GM04503 (cell line): ENCODE data around the gene MUC6.

ENCODE experiments used
- DNase-seq: peaks from one replicate; pipeline ENCODE4 v3.0.0-alpha.2; 2012; ENCODE audit warnings: low read depth

The MUC6 gene

DNA sequence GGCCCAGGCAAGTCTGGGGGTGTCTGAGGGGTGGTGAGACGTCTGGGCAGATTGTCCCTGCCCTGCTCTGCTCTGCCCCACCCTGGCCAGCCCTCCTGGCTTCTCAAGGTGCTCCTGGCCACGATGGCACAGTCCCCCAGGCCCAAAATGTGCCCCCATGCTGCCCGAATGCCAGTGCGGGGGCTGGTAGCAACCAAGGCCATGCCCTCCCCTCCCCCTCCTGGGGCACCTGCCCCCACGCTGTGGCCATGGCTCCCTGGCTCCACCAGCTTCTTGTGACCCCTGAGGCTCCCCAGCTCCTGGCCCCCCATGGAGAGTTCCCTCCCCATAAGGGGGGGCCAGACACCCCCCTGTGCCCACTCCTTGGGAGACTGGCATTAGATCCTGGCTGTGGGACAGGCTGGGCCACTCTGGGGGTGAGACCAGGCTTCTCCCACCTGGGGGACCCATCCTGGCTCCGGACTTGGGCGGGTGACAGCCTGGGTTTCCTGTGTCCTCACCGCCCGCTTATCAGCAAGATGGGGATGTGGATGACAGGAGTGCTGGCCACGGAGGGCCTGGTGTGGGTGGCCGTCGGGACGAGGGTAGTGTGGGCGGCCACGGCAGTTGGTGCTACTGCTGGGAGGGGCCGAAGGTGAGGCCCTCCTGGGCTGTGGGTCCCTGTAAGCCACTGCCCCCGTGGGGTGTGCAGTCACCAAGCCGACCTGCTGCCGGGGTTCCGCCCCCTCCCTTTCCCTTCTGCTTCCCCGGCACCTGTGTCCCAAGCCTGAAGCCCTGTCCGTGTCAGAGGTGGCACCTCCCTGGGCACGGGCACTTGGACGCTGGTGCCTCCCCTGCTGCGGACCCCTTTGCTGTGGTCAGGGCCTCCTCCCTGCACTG lies 15.9 kb upstream of the MUC6 start:
- DNase-seq, result no peak

DNA sequence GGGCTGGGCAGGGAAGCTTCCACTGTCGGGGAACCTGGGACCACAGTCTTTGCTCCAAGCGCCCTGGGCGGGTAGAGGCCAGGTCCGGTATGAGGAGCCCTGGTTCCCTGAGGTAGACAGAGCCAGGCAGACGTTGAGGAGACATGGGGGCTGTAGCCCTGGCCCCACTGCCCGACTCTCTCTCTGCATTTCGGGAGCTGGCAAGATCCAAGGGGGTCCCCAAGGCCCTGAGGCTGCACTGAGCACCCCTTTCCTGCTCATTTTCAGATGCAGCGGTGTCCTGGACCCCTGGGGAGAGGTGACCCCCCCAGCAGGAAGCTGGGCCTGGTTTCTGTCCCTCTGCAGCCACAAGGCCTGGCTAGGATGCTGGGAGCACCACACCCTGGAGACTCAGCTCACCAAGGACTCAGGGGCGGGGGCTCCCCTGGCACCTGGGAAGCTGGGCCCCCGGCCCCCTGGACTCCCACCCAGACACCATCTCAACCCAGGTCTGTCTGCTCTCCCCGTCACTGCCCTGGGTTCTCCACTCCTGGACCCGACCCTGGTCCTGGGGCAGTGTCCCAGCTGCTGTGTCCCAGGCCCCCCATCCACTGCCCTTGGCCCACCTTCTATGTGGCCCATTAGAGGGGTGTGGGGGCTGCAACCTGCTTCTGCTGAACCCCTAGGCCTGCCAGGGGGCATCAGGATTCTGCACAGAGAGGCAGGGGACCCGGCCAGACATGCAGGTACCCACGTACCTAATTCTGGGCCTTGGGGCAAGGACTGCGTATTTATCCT lies 15.0 kb upstream of the MUC6 start:
- no peak for DNase-seq

DNA sequence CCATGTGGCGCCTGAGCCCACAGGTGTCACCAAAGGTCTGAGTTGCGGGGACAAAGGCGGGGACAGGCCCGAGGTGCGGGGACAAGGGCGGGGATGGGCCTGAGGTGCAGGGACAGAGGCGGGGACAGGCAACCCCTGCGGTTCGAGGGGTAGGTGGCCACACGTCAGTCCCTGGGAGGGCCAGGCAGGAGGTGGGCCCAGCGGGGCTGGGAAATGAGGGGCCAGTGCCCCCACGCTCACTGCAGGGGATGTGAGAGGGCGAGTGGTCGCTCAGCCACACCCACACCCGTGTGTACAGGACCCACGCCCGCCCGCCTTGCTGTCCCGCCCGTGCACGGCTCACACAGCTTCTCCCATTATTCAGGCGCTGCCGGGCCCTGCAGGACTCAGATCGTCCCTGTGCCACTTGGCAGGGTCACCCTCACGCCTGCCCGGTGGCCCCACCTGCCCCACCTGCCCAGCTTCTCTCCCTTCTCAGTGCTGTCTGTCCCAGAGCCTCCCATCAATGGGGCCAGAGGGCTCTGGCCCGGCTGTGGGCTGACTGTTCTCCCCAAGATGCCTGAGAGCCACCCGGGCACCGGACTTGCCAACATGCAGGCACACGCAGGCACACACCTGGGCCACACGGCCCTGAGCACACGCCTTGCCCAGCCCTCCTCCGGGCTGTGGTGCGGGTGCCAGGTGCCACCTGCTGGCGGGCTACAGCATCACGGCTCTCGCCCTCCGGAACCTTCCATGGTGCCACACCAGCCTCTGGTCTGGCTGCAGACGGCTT lies 14.2 kb upstream of the MUC6 start:
- DNase-seq, result no peak

DNA sequence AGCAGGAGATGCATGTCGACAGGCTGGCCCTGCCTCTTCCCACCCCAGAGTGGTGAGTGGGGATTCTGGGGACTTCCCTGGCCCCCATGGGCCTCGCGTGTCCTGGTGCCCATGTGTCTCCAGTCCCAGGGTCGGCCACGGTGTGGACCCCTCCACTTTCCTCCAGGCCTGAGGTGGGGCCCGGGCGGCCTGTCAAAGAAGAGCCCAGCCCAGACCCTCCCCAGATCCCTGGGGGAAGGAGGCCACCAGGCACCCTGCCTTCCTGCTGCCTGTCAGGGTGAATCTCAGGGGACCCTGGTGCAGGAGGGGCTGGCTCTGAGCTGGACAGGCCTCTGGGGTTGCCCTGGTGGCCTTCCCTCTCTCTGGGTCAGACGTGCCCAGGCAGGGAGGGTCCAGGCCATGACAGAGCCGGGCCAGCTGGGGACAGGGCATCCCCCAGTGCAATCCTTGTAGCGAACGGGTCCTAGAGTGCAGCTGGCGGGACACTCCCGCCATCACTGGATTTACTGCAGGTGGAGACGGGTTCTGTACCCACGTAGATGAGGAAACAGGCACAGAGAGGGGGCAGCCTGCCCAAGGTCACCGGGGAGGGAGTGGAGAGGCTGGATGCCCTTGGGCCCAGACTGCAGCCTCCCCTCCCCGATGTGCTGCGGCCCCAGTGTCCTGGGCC lies 13.5 kb upstream of the MUC6 start:
- no peak for DNase-seq

DNA sequence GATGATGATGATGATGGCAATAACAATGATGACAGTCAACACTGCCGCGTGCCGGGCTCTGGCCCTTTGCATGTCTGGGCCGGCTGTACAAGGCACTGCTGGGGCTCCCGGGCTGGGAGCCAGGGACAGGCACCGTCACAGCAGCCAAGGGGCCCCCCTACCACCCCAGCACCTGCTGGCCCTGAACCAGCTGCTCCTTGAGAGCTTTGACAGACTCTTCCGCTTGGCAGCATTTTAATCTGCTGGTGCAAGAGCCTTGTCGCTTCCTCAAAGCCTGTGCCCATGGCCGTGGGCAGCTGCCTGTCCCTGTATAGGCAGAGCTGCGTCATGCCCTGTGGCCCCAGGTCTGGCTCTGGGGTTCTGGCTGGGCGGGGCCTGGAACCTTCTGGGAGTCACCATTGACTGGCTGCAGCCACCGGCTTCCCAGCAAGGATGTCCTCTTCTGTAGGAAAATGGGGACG lies 12.9 kb upstream of the MUC6 start:
- DNase-seq, result no peak

DNA sequence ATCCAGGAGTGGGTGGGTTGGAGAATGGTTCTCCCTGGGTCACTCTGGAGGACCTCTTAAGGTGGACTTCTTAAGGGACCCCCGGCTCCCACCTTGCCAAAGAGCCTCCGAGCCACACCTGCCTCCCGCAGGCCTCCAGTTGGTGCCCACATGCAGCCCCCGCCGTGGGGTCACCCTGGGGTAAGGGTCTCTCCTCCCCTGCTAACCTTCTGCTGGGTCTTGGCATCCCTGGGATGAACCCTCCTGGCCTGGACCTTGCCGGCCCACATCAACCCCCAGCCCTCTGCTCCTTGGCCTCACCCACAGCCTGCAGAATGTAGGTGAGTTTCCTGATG lies 12.5 kb upstream of the MUC6 start:
- DNase-seq, result no peak

DNA sequence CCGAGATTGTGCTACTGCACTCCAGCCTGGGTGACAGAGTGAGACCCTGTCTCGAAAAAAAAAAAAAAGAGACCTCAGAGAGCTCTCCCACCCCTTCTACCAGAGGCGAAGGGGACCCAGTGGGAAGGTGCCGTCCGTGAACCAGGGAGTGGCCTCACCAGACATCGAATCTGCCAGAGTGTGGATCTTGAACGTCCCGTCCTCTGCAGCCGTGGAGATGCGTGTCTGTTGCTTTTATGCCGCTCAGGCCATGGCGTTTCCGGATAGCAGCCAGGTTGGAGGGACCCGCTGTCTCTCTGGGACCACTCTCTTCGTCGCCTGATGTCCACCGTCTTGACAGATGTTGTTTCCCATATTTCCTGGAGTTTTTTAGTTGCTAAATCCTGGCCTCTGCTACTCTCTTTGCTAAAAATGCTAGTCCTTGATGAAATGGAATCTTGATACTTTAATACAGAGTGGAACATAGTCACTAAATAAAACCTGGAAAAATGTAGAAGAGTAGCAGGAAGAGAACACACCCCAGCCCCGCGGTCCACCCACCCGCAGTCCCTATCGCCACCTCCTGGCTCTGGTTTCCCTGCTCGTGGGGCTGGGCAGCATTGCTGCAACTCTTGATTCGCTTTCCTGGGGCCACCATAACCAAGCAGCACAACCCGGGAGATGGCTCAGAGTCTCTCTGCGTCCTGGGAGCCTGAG lies 12.0 kb upstream of the MUC6 start:
- no peak for DNase-seq

DNA sequence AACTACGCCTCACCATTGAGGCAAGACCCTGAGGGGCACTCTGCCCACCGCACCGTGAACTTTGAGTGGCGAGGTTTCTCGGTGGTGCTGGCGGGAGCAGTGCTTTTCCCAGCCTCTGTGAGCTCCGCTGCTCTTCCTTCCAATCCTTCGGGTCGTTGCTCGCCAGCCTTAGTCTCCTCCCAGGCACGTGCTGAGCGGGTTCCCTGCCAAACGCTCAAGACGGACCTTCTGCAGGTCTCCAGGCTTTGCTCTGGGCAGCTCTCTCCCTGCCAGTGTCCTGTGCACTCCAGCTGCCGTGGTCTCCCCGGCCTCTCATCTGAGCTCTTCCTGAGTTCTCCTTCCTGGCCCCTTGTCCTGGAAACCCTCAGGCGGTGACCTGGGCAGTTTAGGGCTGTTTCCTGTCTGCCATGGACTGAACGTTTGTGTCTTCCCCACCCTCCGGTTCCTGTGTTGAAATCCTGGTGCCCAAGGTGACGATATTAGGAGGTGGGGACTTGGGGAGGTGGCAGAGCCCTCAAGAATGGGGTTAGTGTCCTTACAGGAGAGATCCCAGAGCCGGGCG lies 11.2 kb upstream of the MUC6 start:
- no peak for DNase-seq

DNA sequence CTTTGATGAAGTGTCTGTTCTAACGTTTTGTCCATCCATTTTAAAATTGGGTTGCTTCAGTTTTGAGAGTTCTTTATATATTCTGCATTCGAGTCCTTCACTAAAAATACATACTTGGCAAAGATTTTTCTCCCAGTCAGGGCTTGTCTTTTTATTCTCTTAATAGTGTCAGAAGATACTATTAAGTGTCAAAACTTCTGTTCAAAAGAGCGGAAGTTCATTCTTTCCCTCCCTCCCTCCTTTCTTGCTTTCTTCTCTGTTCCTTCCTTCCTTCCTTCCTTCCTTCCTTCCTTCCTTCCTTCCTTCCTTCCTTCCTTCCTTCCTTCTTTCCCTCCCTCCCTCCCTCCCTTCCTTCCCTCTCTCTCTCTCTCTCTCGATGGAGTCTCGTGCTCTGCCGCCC lies 7.6 kb upstream of the MUC6 start:
- DNase-seq, result no peak

DNA sequence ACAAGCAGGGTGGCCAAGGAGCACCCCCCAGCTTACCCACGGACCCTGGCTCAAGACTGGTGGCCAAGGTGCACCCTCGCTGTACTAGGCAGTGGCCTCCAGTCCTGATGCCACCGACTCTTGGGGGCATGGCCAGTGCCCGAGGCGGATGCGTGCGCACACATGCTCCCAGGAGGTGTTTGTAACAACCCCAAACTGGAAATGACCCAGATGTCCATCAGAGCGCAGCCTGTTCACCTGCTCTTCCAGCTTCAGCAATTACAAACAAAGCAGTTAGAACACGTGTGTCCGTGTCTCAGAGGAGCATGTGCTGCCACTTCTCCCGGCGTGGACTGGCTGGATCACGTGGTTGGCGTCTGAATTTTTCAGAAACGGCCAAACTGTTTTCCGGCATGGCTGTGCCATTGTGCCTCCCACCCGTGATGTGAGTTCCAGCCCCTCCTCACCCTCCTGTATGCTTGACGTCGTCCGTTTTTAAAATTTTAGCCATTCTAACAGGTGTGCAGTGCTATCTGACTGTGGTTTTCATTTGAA lies 7.1 kb upstream of the MUC6 start:
- DNase-seq, result no peak

DNA sequence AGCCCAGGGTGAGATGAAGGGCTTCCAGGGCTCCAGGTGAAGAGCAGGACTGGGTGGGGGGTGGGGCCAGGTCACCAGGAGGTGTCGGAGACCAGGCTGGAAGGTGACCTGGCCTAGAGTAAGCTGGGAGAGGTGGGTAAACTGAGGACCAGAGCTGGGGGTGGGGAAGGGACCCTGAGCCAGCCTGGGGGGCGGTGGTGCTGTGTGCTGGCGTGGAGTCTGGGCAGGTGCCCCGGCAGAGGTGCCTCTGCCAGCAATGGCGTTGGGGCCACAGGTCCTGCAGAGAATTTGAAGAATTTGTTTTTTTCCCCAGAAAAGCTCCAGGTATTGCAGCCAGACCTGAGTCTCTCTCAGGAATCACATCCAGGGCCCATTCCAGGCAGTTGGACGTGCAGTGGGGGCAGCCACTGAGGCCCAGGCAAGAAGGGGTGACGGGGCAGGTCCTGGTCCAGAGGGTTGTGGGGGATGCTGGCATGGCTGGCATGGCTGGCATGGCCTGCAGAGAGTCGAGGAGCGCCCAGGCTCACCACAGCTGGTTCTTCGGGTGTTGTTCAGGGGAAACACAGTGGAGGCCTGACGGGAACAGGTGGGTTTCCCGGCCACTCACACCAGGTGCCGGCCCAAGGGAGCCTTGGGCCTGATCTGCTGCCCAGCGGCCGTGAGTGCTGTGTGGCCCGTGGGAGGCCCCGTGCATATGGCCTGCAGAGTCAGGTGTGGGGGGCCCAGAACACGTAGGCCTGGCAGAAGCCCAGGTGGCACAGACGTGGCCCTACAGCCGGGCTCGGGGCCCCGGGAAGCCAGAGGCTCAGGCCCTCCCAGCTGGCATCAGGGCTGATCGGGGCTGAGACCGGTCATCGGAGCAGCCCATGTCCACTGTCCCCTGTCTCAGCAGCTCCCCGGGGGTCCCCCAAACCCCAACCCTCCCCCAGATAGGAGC lies 6.4 kb upstream of the MUC6 start:
- no peak for DNase-seq

DNA sequence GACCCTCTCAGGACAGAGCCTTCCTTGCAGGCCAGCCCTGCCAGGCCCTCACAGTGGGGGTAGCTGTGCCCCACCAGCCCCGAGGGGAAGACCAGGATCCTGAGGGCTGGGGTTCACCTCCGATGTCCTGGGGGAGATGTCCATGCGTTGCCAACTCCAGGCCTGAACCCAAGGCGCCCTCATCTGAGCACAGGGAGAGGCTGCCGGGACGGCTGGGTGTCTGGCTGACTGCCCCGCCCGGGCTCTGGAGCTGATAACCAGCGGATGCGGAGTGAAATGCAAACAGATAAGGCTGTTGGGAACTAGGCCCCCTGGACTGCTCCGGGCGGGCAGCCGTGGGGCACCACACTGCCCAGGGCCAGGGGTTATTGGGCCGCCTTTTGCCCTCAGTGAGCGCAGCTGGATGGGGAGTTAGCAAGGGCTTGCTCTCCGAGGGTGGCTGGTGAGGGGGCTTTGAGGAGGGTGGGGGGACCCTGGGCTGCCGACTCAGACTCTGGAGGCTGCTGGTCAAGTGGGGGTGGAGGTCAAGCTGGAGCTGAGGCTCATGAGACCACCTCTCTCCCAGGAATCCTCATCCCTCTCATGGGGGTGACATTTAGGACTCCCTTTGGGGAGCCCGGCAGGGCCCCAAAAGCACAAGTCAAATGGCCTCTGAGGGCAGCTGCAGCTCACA lies 5.6 kb upstream of the MUC6 start:
- DNase-seq, result no peak

DNA sequence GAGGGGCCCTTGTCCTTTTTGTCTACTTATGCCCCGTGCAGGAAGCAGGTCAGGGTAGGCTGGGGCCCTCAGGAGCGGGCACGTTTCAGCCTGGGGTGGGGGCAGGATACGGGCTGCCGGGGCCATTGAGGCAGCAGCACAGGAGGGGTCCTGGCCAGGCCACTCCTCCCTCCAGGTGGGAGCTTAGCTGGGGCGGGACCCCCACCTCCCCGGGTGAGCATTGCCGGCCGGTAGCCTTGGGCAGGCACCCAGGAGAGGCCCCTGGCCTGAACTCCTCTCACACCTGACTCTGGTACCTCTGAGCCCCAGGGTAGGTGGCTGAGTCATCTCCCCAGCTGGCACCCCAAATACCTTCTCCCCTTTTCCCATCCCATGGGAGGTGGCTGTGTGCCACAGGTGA lies 5.0 kb upstream of the MUC6 start:
- no peak for DNase-seq

DNA sequence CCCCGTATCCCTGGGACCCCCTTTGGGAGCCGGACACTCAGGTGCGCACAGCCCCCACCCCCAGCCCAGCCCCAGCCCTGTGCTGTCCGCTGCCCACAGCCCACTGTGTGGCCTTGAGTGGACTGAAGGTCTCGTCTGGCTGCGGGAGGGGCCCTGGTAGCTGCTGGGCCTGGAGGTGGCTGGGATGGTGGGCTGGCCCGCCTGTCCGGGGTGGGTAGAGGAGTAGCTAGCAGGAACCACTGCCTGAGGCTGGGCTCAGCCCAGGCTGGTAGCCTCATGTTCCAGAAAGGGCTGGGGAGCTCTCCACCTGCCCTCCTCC lies 4.6 kb upstream of the MUC6 start:
- DNase-seq, result no peak

DNA sequence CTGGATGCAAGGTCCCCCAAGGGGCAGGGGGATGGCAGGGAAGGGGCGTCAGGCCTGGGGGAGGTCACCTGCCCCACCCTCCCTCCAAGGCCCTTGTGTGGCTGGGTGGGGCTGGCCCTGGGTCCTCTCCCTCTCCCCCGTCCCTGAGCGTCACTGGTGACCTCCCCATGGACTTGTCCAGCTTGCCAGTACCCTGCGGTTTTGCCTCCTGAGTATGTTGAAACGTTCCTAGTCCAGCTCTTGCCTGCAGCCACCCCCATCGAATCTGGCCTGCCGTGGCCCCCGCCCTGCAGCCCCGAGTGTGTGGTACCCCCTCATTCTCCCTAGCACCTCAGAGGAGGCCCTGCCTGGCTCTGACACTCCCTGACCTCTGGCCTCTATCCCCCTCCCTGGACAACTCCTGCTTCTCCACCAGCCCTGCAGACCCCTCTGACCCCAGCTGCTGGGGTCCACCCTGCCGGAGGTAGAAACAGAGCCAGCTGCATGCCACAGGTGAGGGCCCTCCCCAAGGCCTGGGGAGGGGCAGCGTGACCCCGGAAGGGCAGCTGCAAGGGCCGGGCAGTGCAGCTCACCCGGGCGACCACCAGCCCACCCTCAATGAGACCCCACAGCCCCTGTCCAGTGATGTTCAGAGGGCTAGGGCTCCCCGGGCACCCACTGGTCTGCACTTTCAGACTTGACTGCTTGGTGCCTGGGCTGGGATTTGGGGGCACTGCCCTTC lies 4.1 kb upstream of the MUC6 start:
- DNase-seq, result no peak

DNA sequence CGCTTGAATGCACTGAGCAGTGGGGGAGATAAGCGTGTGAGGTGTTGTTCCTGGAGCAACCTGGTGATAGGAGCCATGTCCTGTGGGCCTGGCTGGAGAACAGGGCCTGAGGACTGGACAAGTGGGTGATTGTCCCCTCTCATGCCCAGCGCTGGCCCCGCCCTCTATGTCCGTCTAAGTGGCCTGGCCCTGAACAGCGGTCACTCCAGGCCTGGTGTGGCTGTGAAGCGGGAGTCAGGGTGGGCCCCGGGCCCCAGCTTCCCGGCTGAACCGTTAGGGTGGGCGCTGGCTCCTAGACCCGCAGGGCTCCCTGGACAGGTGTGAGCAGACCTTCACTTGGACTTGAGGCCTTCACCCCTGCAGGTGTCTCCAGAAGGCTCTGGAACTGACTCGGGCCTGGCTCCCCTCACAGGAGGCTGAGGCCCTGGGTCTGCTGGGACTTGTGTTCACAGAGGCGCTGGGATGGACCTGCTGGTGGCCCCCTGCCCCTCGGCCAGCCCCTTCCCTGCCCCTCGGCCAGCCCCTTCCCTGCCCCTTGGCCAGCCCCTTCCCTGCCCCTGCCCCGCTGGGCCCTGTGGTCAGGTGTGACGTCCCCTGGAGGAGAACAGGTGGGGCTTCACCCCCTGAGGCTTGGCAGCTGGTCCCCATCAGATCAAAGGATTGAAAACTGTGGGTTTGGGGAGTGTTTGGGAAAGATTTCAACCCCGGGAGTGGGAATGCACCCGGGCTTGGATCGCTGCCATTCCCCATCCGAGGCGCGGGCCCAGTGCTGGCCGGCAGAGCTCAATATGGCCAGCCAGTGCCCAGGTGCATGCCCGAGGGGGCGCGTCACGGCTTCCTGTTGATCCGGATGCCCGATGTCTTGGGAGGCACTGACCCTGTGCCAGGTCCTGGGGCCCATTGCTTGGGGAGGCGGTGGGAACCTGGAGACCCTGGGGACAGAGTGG lies 3.2 kb upstream of the MUC6 start:
- no peak for DNase-seq

DNA sequence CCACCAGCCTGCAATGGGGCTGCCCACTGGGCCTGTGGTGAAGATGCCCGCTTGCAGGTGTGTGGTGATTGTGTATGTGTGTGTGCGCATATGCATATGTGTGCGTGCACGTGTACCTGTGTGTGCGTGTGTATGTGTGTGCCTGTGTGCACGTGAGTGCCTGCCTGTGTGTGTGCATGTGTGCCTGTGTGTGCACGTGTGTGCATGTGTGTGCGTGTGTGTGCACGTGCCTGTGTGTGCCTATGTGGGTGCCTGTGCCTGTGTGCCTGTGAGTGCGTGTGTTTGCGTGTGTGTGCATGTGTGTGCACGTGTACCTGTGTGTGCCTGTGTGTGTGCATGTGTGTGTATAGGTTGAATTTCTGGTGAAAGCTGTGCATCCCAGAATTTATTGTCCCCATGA lies 2.4 kb upstream of the MUC6 start:
- DNase-seq, result no peak

DNA sequence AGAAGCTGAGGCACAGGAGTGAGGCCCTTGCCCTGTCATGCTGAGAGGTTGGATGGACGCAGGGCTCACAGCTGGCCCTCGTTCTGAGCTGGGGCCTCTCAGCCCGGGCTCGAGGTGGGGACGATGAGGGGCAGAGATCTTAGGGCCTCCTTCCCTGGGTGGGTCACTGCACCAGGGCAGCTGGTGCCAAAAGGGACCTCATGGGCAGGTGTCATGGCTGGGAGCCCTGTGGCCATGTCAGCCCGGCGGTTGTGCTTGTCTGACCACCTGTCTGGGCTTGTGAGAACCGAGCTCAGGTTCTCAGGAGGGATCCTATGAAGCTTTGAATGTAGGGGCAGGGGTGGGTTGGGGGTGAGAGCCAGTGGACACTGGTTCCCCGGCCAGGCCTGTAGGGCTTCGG lies 1.8 kb upstream of the MUC6 start:
- DNase-seq, result no peak
